Activated CD8-positive, alpha-beta memory T cell treated with anti-CD3 and anti-CD28 coated beads, Interleukin-2, amount 50 U/mL, for 24 hours (primary cell): ENCODE results near the gene MYO1G.
"Not testable (repeated sequence)": the region's sequence is repeated elsewhere in the genome, so short reads cannot be mapped to it uniquely, and the experiment has no call there.

Experiments used
- DNase-seq: peaks from one replicate; pipeline ENCODE4 v3.0.0-alpha.2; 2020; ENCODE audit errors: extremely low read depth

The MYO1G gene

DNA sequence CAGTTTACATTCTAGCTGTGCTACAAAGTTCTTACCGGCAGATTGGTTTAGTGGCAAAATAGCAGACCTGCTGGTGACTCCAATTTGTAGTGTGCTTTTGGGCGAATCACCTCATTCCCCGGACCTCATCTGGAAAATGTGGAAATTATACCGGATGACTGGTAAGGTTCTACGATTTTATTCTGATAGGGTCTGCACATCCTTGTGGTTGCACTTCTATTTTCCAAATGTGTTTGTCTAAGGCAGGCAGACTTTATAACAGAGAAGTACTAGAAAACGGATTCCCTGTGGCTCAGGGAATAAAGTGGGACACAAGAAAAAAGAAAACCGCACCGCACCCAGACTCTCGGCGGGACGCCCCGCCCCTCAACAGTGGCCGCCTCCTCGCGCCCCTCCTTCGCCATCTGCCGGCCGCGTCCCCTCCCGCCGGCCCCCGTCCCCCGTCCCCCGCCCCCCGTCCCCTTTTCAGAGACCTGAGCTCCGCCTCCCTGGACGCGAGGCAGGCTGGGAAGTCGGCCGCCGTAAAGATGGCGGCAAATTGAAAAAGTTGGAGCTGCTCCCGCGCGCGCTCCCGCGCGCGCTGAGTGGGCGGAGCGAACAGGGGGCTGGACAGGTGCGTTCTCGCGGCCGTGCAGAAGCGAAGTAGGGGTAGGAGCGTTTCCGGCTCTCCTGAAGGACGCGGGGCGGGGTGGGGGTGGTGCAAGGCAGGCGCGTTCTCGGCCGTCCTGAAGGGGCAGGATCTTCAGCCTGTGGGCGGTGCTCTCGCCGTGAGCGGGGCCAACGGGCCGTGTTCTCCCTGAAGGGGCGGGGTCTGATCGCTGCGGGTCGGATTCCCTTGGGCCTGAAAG is 20.7 kb upstream of the MYO1G start:
- peak; percentile 99 for DNase-seq

DNA sequence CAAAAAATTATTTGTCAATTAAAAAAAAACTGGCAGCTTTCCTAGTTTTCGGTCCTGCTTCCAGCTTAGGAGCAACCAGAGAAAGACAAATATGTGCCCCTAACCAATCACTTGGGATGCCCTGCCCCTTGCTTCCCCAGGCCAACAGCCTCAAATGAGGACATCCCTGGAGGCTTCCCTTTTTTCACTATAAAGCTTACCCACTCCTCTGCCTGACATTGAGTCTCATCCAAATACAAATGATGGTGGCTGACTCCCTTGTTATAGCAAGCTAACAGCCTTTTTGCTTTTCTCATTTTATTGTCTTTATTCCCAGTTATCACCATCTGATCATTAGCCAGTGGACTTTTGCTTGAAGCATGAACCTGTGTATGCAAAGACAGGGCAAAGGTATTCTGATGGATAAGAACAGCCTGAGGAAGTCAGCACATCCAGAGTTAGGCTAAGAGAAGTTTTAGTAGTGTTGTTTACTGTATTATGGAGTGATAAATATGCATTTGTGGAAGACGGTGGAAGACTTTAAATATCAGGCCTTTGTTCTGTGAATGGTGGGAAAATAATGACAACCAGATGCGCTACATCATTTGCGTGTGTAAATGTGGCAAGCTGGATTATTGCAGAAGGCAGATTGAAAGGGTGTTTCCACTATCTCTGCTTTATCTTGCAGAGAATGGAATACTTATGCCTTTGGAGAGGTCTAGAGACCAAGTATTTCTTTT is 19.5 kb upstream of the MYO1G start:
- no peak for DNase-seq

DNA sequence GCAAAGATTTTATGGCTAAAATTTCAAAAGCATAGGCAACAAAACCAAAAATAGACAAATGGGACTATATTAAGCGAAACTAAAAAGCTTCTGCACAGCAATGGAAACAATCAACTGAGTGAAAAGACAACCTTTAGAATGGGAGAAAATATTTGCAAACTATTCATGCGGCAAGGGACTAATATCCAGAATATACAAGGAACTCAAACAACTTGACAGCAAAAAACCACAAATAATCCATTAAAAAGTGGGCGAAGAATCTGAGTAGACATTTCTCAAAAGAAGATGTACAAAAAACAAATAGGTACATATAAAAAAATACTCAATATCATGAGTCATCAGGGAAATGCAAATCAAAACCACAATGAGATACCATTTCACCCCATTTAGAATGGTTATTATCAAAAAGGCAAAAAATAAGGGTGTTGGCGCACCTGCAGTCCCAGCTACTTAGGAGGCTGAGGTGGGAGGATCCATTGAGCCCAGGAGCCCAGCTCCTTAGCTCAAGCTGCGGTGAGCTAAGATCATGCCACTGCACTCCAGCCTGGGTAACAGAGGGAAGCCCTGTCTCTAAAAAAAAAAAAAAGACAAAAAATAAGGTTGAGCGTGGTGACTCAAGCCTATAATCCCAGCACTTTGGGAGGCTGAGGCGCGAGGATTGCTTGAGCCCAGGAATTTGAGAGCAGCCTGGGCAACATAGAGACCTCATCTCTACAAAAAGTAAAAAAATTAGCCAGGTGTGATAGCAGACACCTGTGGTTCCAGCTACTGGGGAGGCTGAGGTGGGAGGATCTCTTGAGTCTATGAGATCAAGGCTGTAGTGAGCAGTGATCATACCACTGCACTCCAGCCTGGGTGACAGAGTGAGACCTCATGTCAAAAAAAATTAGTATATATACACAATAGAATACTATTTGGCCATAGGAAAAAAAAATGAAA is 17.0 kb upstream of the MYO1G start:
- no peak for DNase-seq

DNA sequence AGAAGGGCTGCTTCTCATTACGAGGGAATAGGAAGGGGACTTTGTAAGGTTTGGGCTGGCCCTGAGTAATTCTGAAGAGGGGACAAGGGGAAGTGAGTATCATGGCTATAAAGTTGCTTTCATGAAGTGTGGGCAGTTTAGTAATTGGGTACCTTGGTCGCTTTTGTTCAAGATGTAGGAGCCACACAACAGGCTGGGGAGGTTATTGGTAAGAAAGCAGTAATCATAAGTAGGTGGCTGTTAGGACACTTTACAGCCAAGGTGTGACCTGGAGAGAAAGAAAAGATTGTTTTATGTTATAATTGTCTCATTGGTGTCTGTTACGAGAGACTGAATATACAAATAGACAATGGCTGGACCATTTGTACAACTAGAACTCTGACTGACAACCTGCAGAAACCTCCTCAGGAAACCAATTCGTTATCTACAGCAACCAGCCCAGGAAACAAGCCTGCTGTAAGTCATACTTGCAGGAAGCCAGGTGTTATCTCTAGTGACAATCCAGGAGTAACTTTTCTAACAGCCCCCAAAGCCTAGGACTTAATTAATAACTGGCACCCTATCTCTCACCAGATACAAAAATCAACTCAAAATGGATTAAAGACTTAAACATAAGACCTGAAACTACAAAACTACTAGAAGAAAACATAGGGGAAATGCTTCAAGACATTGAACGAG is 16.2 kb upstream of the MYO1G start:
- DNase-seq: no peak

DNA sequence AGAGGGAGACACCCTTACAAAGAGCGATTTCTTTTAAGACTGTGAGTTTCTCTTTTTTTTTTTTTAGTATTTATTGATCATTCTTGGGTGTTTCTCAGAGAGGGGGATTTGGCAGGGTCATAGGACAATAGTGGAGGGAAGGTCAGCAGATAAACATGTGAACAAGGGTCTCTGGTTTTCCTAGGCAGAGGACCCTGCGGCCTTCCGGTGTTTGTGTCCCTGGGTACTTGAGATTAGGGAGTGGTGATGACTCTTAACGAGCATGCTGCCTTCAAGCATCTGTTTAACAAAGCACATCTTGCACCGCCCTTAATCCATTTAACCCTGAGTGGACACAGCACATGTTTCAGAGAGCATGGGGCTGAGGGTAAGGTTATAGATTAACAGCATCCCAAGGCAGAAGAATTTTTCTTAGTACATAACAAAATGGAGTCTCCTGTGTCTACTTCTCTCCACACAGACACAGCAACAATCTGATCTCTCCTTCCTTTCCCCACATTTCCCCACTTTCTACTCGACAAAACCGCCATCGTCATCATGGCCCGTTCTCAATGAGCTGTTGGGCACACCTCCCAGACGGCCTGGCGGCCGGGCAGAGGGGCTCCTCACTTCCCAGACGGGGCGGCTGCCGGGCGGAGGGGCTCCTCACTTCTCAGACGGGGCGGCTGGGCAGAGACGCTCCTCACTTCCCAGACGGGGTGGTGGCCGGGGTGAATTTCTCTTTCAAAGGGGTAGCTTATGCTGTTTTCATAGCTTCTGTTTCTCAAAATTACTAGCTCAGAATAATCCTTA is 13.4 kb upstream of the MYO1G start:
- not testable (repeated sequence) for DNase-seq

DNA sequence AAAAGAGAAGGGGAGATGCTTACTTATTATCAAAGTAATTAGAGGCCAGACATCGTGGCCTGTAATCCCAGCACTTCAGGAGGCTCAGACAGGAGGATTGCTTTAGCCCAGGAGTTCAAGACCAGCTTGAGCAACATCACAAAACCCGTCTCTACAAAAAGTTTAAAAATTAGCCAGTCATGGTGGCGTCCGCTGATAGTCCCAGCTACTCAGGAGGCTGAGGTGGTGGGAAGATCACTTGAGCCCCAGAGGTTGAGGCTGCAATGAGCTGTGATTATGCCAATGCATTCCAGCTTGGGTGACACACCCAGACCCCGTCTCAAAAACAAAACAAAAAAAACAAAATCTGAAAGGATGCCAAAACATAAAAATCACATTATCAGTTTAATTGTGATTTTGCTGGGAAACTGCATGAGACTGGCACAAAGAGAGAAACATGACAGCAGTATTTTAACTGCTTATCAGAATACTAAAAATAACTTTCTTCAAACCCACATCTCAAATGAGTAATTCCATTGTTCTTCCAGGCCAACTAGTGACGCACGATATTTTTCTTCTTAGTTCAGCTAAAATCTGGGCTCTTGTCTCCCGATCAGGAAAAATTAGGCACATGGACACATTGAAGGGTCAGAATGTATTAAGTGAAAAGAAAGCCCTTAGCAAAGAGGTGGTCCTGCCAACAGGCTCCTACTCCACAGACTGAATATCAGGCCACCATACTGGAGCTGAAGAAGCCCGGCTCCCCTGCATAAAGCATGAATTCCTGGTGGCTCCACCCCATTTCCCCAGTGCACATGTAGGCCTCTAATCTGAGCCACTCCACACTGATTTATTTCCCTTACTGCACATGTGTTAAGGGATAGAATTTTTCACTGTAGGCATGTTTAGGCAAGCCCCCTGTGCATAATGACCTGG is 11.6 kb upstream of the MYO1G start:
- DNase-seq: no peak

DNA sequence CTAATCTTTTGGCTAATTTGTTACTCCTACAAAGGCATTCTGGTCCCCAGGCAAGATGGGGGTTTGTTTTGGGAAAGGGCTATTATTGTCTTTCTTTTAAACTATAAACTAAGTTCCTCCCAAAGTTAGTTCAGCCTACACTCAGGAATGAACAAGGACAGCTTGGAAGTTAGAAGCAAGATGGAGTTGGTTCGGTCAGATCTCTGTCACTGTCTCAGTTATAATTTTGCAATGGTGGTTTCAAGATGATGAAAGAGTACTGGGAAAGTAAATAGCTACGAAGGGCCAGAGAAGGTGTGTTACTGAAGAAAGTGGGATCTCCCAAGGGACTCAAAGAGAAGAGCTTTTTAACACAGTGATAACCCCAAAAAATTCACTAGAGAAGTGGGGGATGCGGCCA is 10.3 kb upstream of the MYO1G start:
- DNase-seq: no peak

DNA sequence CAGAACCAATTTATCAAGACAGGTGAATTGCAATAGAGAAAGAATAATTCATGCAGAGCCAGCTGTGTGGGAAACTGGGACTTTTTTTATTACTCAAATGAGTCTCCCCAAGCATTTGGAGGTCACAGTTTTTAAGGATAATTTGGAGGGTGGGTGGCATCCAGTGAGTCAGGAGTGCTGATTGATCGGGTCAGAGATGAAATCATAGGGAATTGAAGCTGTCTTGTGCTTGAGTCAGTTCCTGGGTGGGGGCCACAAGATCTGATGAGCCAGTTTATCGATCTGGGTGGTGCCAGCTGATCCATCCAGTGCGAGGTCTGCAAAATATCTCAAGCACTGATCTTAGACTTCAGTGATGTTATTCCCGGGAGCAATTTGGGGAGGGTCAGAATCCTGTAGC is 9.9 kb upstream of the MYO1G start:
- no peak for DNase-seq

DNA sequence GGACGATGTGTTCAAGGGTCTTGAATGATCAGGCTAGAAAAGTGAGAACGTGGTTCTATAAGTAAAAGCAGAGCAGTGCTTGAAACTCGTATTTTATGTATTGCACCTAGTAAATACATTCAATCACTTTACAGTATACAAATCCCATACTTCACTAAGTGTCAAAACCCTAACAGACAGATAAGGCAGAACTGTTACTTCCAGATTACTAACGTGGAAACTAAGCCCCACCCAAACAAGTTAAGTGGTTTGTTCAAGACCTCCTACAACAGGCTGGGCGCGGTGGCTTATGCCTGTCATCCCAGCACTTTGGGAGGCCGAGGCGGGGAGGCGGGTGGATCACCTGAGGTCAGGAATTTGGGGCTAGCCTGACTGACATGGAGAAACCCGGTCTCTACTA is 9.2 kb upstream of the MYO1G start:
- no peak for DNase-seq

DNA sequence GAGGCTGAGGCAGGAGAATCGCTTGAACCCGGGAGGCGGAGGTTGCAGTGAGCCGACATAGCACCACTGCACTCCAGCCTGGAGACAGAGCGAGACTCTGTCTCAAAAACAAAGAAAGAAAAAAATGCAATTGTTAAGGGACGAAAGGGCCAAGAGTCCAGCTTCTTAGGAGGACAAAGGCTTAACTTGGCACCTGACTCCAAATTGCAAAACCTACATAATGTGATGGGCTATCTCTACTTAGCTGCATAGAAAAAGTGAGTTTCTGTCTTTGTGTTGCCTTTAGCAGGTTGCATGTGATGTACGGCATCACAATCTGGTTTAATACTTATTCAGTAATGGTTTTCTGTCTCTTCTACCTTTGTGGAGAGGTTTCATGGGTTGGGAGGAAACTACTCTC is 8.6 kb upstream of the MYO1G start:
- no peak for DNase-seq

DNA sequence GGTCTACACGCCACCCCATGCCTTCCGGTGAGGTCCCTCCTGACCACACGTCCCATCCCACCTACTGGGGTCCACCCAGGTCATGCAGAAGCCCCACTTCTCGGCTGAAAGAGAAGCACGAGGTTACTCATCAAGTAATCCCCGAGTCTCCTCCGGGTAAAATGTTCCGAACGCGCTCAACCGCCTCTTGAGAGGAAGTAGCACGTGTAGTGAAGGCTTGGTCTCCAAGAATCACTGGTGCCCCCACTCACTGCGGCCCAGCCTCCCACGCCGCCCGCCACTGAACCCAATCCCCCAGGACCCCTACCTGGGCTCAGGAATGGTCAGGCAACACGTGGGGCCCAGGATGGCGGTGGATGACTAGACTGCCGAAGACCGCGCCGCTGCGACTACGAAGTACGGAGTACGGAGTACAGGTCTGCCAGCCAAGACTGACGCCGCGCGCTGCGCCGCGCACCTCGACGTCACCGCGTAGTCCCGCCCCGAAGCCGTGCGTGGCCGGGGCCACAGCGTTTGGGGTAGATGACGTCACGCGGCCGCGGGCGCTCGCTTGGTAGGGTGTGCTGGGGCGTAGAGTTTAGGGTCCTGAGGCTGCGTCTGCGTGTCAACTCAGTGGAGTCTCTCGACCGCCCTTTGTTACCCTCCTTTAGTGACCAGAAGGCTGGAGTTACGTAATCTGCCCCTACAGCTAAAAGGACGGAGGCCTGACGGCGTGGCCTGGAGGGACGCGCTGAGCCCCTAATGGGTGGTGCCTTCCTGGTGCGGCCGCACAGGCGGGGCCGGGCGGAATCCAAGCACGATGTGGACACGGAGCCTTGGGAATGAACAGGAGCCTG is 7.6 kb upstream of the MYO1G start:
- DNase-seq: peak; percentile 83

DNA sequence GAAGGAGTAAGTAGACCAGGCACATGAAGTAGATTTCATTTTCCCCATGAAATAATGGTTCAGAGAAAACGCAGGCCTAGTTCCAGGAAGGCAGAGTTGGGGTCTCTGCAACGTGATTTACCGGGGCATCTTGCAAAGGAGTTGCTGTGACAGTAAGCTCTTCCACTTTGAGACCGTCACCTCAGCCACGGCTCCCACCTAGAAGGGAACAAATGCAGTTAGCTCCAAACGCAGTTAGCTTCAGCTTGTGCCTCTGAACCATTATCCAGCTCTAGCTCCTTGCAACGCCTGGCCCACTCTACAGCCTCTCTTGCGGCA is 7.0 kb upstream of the MYO1G start:
- no peak for DNase-seq

DNA sequence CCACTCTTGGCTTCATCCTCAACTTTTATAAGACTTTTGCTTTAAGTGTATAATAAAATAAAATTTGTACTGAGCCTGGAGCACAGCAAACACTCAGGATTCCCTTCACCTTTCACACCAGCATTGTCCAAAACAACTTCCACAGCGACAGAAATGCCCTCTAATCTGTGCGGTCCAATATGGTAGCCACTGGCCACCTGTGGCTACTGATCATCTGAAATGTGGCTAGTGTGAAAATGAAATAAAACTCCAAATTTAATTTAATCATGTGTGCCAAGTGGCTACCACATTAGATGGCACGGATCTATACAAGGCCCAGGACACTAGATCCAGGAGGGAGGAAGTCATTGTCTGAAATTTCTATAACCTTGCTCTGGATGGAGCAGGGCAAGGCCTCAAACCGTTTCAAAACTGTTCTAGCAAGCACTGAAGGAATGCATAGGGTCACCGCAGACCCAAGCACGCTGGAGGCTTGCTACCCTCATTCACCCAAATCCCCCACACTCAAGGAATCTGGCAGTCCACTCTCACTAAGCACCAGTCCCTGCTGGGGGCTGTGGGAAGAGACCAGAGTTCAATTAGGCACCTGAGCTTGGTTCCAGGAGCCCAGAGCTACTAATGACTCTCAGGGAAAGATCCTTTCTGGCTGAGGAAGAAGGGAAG is 6.3 kb upstream of the MYO1G start:
- no peak for DNase-seq

DNA sequence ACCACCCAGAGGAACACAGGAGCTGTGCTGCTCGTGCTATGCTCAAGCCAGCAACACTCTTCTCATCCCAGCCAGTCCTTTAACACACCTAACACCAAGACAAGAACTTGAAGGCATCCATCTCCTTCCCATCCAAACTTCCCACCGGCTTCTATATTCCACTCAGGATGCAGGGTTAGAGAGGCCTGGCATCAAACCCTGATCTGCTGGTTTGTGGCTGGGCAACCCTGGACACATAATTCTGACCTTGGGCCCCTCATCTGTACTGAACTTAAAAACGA is 5.6 kb upstream of the MYO1G start:
- DNase-seq: no peak

DNA sequence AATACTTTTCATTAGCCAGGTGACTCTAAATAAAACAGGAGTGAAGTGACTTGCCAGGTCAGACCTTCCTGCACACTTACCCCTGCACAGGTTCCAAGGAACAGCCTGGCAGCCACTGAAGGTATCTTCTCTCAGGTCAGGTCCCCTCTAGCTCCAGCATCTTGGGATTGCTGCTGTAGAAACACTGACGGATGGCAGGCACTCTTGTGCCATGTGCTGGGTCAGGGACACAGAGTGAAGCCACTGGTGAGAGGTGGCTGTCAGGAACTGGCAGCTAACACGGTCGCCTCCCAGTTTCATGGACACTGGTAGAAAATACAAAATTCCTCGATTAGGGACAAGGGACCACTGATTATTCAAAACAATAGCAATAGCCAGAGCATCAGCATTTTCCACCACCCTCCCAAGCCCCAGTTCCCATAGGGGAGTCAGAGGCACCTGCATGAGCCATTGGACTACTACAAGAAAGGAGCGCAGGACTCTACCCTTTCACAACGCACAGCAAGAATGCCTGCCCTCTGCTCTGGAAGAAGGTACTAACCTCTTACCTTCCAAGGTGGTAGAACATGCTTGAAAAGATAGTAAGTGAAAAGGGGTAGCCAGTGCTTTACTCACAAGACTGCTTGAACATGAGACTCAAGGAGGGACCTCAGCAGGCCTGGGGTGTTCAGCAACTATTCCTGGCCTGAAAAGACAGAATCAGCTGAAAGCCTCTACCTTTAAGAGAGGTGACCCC is 5.1 kb upstream of the MYO1G start:
- DNase-seq: no peak

DNA sequence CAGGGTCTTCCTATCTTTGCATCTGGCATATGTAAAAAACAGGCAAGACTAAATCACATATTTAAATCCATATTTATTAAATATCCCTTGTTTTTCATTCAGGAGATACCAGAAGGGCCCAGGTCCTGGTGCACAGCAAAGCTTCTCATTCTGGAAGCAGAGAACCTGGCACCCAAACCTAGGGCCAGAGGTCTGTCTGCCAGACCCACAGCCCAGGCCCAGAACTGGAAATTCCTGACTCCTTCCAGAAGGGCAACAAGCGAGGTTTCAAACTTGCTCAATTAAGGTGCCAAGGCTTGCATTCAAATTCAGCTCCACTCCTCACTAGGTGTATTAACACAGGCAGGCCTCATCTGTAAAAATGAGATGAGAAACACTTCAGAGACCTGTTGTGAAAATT is 4.2 kb upstream of the MYO1G start:
- no peak for DNase-seq

DNA sequence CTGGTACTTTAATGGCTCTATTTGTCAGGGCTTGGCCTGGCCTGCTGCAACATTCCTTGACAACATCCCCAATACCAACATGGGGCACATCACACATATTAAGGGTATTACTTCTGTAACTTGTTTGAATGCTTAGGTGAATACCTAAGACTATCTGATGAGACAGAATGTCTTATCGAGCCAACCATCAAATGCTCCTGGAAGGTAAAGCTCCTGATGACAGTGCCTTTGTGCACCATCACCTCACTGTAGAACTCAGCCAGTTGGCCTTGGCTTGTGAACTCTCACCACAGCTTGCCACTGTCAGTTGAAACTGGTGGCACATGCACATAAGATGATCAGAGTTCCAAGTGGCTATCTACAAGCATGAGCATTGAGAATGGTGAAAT is 3.7 kb upstream of the MYO1G start:
- no peak for DNase-seq
